GM21825 (cell line): ENCODE measurements around the gene SPTBN4.
"Not testable (repeated sequence)": the region's sequence is repeated elsewhere in the genome, so short reads cannot be mapped to it uniquely, and the experiment has no call there.

Source experiments
- ATAC-seq: cut with Tn5 transposase; IDR thresholded peaks from one replicate; pipeline ENCODE4 v1.9.1; 2021; ENCODE audit warnings: mild to moderate bottlenecking, moderate library complexity; ENCODE audit not compliant: unreplicated experiment

Gene SPTBN4

DNA sequence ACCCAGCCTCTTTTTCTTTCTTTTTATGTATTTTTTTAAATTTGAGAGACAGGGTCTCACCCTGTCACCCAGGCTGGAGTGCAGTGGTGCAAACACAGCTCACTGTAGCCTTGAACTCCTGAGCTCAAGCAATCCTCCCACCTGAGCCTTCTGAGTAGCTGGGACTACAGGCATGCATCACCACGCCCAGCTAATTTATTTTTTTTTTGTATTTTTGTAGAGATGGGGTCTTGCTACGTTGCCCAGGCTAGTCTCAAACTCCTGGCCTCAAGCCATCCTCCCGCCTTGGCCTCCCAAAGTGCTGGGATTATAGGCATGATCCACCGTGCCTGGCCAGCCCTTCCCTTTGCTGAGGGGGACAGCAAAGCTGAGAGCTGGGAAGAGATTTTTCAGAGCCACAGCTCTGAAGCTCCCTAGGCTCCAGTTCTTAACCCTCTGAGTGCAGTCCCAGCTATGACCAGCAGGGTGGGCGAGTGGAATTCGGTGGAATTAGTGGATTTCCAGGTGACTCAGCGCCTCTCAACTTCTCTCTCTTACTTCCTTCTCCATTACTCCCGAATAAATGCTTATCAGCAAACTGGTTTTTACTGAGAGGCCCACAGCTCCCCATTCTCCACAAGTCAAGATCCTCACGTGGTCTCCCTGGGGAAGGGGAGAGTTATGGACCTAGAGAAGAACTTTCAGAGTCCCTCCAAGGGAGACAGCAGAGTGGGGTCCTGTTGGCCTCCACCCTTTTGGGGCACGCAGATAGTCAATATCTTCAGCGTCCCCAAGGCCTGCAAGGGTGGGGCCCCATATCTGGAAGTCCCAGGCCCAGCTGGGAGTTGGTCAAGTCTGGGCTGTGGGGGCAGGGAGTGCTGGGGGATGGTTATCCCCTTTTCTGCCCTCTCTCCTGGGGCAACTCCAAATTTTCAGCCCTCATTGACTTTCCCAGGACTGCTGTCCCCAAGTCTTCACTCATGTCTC is 2.5 kb upstream of the SPTBN4 start:
- ATAC-seq, result no peak

DNA sequence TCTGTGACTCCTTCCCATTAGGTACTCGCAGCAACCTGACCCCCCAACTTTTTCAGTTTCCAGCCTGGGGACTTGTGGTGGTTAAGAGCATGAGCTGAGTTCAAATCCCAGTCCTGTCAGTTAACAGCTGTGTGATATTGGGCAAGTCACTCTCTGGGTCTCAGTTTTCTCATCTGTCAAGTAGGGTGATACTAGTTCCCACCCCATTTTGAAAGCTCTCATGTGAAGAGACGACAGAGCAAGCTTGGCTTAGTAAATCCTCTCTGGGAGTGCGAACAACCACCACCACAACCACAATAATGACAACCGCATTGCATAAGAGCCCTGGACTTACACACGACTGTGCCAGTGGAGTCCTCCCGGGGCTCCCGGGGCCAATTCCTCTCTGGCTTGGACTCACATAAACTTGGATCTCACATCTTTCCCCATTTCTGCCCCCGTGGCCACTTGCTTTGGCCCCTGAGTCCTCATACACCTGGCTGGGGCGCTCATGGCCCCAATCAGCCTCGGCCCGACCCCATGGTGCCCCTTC is 1.7 kb upstream of the SPTBN4 start:
- ATAC-seq, result no peak

DNA sequence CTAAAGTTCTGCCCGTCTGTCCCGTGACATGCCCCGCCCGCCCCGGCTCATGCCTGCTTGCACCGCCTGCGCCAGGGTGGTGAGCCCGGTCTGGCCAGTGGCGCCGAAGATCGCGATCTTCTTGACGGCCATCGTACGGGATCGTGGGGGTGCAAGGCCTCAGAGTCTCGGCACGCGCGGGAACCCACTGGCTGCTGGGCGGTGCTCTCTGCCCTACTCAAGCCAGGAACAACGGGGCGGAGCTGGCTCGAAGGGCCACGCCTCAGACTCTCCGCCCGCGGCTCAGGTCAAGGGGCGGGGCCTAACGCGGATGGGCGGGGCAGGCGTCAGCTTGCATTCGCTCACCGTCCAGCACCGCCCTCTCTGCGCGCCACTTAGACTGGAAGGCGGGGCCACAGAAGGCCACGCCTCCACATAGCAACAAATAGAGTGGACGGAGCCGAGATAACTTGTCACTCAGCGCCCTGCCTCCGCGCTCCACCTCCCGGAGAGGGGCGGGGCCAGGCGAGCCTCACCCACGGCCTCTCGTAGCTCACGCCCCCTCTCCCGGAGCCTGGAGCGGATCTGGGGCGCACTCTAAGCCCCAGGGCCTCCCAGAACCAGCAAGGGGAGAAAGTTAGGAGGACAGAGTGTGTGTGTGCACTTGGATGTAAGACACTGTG is 1.1 kb upstream of the SPTBN4 start, which contains the start of gene BLVRB:
TSS of gene BLVRB (minus strand) at position 189 of the 662 bp plus-strand sequence. CDS start at position 132, 57 bp downstream.
- peak; percentile 88 for ATAC-seq

DNA sequence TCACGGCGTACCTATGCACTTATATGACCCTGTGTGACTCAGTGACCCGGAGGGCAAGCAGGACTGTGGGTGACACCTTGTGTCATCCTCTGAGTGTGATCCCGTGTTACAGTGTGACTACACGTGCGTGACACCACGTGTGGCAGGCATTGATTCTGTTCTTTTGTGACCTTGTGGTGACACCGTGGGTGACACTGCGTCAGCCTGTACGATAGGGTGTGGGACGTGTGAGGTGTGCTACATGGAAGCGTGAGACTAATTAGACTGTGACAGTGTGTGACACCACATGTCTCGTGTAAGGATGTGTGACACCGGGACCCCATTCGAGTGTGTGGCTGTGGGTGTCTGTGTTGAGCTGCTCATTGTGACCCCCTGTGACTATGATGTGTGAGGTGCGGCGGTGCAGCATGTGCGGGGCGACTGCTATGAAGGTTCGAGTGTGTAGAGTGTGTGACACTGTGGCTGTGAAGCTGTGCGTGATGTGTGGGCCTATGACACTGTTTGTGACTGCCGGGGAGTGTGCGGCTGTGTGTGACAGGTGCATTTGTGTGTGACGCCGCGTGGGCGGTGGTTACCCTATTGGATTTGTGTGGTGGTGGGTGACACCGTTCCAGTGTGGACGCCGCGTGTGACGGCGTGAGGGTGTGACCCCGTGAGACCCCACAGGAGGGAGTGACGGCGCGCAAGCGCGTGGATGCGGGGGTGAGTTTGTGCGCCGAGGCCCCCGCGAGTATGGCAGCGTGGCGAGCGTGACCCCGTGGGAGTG is 399 bp upstream of the SPTBN4 start:
- ATAC-seq, result peak; percentile 20

DNA sequence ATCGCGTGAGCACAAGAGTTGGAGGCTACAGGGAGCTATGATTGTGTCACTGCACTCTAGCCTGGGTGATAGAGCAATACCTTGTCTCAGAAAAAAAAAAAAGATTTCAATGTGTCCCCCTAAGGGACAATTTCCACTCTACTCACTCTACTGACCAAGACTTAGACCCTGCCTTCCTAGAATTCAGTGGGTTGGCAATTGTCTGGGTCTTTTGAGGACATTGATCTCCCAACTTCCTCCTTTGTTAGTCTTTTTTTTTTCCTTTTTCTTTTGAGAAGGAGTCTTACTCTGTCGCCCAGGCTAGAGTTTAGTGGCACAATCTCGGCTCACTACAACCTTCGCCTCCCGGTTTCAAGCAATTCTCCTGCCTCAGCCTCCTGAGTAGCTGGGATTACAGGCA is 2.2 kb downstream of the SPTBN4 start:
- ATAC-seq, result no peak

DNA sequence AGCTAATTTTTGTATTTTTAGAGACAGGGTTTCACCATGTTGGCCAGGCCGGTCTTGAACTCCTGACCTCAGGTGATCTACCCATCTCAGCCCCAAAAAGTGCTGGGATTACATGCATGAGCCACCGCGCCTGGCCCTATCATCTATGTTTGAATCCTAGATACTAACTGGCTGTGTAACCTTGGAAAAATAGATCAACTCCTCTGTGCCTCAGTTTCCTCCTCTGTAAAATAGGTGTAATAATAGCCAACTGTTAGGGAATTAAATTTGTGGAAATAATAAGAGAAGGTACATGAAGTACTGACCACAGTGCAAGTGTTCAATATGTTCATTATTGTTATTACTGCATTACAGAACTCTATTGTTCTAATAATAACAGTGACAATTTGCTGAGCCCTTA is 4.3 kb downstream of the SPTBN4 start:
- no peak for ATAC-seq

DNA sequence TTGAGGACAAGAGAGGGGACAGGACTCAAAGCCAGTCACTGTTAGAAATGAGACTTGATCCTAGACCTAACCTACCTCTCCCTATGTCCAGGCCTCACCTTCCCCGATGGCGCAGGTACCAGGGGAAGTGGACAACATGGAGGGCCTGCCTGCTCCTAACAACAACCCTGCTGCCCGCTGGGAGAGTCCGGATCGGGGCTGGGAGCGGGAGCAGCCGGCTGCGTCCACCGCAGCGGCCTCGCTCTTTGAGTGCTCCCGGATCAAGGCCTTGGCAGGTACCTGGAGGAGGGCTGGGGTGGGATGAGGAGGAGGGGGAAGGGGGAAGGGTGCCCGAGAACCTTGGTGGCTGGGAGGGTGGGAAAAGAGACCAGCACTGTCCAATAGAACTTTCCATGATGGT is 5.7 kb downstream of the SPTBN4 start:
- no peak for ATAC-seq

DNA sequence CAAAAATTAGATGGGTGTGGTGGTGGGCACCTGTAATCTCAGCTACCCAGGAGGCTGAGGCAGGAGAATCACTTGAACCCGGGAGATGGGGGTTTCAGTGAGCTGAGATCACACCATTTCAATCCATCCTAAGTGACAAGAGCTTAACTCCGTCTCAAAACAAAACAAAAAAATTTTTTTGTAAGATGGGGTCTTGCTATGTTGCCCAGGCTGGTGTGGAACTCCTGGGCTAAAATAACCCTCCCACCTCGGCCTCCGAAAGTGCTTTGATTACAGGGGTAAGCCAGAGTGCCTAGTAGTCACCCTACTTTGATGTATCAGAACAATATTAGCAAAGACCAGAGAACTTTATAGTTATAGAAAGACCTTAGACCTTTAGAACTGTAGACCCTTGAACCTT is 7.9 kb downstream of the SPTBN4 start:
- no peak for ATAC-seq

DNA sequence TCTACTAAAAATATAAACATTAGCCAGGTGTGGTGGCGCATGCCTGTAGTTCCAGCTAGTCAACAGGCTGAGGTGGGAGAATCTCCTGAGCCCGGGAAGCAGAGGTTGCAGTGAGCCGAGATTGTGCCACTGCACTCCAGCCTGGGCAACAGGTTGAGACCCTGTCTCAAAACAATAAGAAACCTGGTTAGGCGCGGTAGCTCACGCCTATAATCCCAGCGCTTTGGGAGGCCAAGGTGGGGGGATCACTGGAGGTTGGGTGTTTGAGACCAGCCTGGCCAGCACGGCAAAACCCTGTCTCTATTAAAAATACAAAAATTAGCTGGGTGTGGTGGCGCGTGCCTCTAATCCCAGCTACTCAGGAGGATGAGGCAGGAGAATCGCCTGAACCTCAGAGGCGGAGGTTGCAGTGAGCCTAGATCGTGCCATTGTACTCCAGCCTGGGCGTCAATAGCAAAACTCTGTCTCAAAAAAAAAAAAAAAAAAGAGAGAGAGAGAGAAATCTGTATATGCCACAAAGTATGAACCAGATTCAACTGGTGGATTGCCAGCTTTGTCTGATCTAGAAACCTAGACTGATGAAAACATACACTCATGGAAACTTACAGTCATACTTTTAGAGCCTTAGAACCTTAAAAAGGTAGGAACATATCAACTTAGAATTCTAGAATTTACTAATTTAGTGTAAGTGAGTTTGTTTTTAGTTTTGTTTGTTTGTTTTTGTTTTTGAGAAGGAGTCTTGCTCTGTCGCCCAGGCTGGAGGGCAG is 9.3 kb downstream of the SPTBN4 start:
- not testable (repeated sequence) for ATAC-seq

DNA sequence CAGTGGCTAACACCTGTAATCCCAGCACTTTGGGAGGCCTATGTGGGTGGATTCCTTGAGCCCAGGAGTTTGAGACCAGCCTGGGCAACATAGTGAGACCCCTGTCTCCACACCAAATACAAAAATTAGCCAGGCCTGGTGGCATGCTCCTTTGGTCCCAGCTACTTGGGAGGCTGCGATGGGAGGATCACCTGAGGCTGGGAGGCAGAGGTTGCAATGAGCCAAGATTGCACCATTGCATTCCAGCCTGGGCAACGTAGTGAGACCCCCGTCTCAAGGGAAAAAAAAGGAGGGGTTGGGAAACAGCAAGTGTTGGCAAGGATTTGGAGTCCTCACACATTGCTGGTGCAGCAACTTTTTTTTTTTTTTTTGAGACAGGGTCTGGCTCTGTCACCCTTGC is 19.2 kb downstream of the SPTBN4 start:
- no peak for ATAC-seq

DNA sequence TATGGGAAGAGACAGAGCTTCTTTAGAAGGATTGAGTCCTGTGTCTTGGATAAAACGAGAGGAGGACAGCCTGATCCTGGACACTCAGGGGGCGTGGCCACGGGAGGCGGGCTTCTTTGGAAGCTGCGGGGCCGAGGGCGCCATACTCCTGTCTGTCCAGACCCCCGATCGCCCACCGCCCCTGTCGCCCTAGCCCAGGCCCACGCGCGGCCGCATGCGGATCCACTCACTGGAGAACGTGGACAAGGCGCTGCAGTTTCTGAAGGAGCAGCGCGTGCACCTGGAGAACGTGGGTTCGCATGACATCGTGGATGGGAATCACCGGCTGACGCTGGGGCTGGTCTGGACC is 23.1 kb downstream of the SPTBN4 start:
- no peak for ATAC-seq

DNA sequence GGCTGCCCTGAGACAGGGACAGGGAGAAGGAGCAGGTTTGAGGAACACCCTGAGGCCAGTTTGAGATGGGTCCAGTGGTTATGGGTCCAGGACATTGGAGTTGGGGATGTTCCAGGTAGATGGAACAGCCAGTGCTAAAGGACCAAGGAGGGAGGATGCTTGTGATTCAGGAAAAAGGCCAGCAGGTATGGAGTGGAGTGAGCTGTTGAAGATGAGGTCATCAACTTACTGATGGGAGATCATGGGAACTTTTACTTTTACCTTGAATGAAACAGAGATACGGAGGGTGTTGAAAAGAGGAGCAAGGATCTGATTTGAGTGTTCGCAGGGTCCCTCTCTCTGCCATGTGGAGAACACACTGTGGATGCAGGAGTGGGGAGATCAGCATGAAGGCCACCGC is 25.5 kb downstream of the SPTBN4 start:
- ATAC-seq, result no peak

DNA sequence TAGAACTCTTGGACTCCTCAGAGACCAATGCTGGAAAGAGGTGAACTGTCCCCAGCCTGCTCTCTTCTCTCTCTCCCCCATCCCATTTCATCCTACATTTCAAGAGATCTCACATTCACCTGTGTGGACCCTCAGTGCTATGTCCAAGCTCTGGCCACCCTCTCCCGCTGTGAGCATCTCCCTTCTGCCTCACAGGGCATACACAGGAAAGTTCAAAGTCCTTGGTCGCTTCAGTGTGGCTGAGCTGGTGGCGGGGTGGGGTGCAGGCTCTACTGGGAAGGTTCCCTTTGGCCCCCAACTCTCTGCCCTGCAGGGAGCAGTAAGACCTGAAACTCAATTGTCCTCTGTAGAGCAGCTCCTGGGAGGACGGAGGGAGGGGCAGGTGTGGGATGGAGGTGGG is 27.0 kb downstream of the SPTBN4 start:
- ATAC-seq, result no peak

DNA sequence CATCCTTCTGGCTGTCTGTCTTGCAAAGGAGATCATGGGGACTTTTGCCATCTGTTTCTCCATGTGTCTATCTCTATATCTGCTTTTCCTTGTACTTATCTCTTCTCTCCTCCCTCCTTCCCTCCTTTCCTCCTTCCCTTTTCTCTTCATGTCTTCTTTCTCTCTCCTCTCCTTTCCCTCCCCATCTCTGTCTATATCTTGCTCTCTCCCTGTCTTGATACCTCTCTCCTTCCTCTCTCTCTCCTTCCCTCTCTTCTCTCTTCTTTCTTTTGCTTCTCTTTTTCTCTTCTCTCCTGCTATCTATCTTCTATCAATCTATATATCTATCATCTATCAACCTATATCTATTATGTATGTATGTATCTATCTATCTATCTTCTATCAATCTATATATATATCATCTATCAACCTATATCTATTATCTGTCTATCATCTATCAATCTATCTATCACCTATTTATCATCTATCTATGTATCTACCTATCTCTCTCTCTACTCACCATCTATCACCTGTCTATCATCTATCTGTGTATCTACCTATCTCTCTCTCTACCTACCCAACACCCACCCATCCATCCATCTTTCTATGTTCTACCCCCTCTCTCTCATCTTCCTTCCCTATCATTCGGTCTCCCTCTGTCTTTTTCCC is 27.5 kb downstream of the SPTBN4 start:
- no peak for ATAC-seq

DNA sequence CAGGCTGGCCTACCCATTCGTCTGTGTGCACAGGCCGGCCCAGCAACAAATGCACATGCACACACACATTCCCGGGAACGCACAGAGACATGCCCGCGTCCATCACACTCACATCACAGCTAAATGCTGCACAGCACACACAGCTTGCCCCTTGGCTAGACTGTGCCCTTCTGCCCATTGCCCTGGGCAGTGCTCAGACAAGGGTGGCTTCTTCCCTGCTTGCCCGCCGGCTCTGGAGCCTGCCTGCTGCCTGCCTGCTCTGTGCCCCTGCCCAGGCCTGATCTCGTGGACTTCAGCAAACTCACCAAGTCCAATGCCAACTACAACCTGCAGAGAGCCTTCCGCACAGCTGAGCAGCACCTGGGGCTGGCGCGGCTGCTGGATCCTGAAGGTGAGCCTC is 30.4 kb downstream of the SPTBN4 start:
- no peak for ATAC-seq

DNA sequence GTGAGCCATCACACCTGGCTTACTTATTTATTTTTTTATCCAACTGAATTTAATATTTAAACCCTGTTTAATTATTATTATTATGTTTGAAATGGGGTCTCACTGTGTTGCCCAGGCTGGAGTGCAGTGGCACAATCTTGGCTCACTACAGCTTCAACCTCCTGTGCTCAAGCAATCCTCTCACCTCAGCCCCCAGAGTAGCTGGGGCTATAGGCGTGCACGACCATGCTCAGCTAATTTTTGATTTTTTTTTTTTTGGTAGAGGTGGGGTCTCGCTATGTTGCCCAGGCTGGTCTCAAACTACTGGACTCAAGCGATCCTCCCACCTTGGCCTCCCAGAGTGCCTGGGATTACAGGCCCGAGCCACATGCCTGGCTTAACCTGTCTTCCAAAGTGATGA is 32.5 kb downstream of the SPTBN4 start:
- ATAC-seq, result no peak

DNA sequence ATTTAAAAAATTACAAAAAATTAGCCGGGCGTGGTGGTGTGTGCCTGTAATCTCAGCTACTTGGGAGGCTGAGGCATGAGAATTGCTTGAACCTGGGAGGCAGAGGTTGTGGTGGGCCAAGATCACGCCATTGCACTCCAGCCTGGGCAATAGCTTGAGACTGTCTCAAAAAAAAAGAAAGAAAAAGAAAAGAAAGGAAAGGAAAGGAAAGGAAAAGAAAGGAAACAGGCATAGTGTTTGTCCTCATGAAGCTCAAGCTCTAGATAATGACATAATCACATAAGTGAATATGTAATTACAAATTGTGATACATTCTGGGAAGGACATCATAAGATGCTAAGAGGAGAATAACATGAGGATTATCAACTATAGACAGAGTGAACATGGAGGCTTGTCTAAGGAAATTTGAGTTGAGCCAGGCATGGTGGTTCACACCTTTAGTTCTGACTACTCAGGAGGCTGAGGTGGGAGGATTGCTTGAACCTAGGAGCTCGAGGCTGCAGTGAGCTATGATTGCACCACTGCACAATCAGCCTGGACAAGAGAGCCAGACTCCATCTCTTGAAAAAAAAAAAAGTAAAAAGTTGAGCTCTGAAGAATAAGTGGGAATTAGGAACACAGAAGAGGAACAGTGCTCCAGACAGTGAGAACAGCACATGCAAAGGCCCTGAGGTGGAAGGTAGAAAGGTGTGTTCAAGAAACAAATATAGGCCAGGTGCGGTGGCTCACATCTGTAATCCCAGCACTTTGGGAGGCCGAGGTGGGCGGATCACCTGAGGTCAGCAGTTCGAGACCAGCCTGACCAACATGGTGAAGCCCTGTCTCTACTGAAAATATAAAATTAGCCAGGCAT is 34.1 kb downstream of the SPTBN4 start:
- not testable (repeated sequence) for ATAC-seq

DNA sequence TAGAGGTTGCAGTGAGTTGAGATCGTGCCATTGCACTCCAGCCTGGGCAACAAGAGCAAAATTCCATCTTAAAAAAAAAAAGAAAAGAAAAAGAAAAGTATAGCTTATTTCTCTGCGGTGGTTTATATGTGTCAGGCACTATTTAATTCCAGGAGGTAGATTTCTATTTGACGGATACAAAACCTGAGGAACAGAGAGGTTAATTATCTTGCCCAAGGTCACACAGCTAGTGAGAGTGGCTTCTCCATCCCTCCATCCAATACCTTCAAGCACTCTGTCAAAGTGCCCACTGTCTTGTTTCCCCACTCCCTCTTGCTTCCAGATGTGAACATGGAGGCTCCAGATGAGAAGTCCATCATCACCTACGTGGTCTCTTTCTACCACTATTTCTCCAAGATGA is 34.8 kb downstream of the SPTBN4 start:
- no peak for ATAC-seq

DNA sequence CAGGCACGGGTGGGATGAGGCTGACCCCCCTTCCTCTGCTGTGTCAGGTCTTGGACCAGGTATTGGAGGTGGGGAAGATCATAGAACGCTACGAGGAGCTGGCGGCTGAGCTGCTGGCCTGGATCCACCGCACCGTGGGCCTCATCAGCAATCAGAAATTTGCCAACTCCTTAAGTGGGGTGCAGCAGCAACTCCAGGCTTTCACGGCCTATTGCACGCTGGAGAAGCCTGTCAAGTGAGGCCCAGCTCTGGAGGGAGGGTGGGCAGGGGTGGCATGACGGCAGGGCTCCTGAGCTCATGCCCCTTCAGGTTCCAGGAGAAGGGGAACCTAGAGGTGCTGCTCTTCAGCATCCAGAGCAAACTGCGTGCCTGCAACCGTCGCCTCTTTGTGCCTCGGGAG is 35.3 kb downstream of the SPTBN4 start:
- no peak for ATAC-seq
